Lung (tissue), 4 donors: Measurements from ENCODE around the gene MMP2. TPM values are rescaled to one million over a fixed set of nuclear protein-coding genes. Genes with fewer than 3 reads are reported as not detected.

ENCODE experiments used
- polyA plus RNA-seq, 2 donors: library from polyadenylated mRNA; stranded (reverse); fragments of 200-250 nt; gene quantifications; one replicate each; pipeline ENCODE4 v1.2.1, GENCODE V29; 2013
- total RNA-seq, 2 donors: library from RNA; depleted of rRNA in 1 of 2; stranded (reverse); fragments of >200 nt in 1 of 2; gene quantifications; one replicate each; pipeline ENCODE4 v1.2.1, GENCODE V29; 2014 to 2021
- donor health status: Bipolar disorder and iron deficiency.
- donor health status: healthy.
- donor health status: DM: yes; HTN: yes; CAD: no.

The MMP2 gene
- total and polyA plus RNA-seq, 4 donors: 41.9 to 291 (median 169) TPM

Other genes with a start within 250 kb of the MMP2 start
- gene IRX6, start 155.0 kb upstream of the MMP2 start, total RNA-seq: 1 to 10 TPM in 1 of 2 donors, under 1 TPM in 1; 0.37 to 6.0 TPM
- gene IRX6, start 155.0 kb upstream of the MMP2 start, polyA plus RNA-seq: 1 to 10 TPM; 2.1 to 6.3 TPM
- gene LPCAT2, start 29.9 kb downstream of the MMP2 start, total RNA-seq: 10 to 100 TPM; 24.6 to 25.3 TPM
- 10 to 100 TPM in 1 of 2 donors, 1 to 10 TPM in 1; 9.5 to 14.3 TPM for gene LPCAT2, start 29.9 kb downstream of the MMP2 start, polyA plus RNA-seq
- gene CAPNS2, start 87.5 kb downstream of the MMP2 start, total RNA-seq: 1 to 10 TPM; 1.0 to 3.1 TPM
- under 1 TPM; 0.30 to 0.61 TPM for gene CAPNS2, start 87.5 kb downstream of the MMP2 start, polyA plus RNA-seq
- gene SLC6A2, start 176.8 kb downstream of the MMP2 start, total RNA-seq: under 1 TPM in 1 of 2 donors, not detected in 1; 0.26 TPM
- gene SLC6A2, start 176.8 kb downstream of the MMP2 start, polyA plus RNA-seq: under 1 TPM in 1 of 2 donors, not detected in 1; 0.02 TPM